D721Med (cell line): ENCODE results near the gene FAM107A.

Source experiments
- DNase-seq: peaks from one replicate; pipeline ENCODE4 v3.0.0; 2011; ENCODE audit warnings: low spot score; ENCODE audit not compliant: insufficient read length
- FAIRE-seq: peaks from 2 replicates; lab custom pipeline; 2011; peaks lifted over from hg19 to GRCh38; lab: Jason Lieb, UNC
- CTCF ChIP-seq: IDR thresholded peaks from 2 replicates; pipeline ENCODE4 v1.5.1; 2012; ENCODE audit warnings: mild to moderate bottlenecking, control low read depth; ENCODE audit not compliant: insufficient read depth; ENCODE audit errors: missing control alignments

The FAM107A gene

GRCh38 chr3:58568572-58569286 is 8.5 kb downstream of the FAM107A start:
- TF ChIP-seq CTCF, result peak; percentile 93
- DNase-seq, result peak; percentile 49
- peak; percentile 56 for FAIRE-seq

GRCh38 chr3:58567251-58567515 is 10.0 kb downstream of the FAM107A start:
- no peak for TF ChIP-seq CTCF
- DNase-seq, result no peak
- no peak for FAIRE-seq

- FAIRE-seq, result no peak
- no peak for DNase-seq
- no peak for TF ChIP-seq CTCF
Measured at GRCh38 chr3:58566398-58567250, 10.6 kb downstream of the FAM107A start.

- no peak for TF ChIP-seq CTCF
- no peak for DNase-seq
- no peak for FAIRE-seq
Measured at GRCh38 chr3:58565621-58566397, 11.4 kb downstream of the FAM107A start.

- no peak for TF ChIP-seq CTCF
- no peak for DNase-seq
- FAIRE-seq, result no peak
Measured at GRCh38 chr3:58564456-58565160, 12.6 kb downstream of the FAM107A start.

GRCh38 chr3:58564054-58564453 is 13.1 kb downstream of the FAM107A start:
- DNase-seq (no peak), FAIRE-seq (no peak)
- no peak for TF ChIP-seq CTCF
